ENCODE results near the gene HAUS8.

- peak in 1 of 3 donors; percentile 11 for TF ChIP-seq CTCF (IDR thresholded peaks at IDR 0.05)
- no peak for TF ChIP-seq POLR2A (IDR thresholded peaks at IDR 0.05)
These were observed 4.6 kb upstream of the HAUS8 start for GRCh38 chr19:17079710-17080439.
